GM21786 (cell line): Measurements from ENCODE around the gene PLA2G2F.

Experiments used
- ATAC-seq: cut with Tn5 transposase; IDR thresholded peaks from one replicate; pipeline ENCODE4 v1.9.1; 2021; ENCODE audit not compliant: unreplicated experiment

PLA2G2F gene

GRCh38 chr1:20142001-20142710 lies 3.0 kb downstream of the PLA2G2F start:
- ATAC-seq: no peak

- ATAC-seq: no peak
Measured at GRCh38 chr1:20143318-20143717, 4.2 kb downstream of the PLA2G2F start.

DNA sequence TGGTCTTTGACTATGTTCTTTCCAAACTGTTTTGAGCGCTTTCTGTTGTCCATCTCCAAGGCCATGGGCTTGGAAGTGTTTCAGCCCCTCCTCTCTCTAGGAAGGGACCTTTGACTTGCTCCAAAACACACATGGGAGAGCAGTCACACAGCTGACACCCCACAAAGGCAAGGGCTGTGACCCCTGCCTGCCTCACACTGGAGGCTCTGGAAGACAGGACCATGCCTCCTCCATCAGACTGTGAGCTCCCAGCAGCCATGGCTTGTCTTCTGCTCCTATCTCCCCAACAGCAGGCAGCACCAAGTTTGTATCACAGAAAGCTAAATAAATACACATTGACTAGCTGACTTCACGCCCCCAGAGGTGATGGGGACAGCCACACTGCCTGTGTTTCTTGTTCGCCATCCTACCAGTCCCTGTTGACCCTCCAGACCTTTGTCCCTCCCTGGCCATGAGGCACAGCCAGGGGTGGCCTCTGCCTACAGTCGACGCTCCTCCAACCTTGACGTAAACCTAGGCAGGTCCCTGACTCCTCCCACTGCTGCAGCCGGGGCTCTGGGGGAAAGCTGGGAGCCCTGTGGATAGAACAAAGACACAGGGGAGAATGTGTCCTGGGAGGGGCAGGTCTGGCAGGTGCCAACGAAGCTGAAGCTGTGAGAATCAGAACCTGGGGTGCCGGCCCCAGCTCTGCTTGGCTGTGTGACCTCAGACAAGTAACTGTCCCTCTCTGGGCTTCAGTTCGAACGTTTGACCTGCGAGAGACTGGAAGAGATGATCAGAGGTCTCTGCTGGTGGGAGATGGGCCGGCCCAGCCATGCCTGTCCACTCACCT lies 4.8 kb downstream of the PLA2G2F start:
- ATAC-seq: no peak

DNA sequence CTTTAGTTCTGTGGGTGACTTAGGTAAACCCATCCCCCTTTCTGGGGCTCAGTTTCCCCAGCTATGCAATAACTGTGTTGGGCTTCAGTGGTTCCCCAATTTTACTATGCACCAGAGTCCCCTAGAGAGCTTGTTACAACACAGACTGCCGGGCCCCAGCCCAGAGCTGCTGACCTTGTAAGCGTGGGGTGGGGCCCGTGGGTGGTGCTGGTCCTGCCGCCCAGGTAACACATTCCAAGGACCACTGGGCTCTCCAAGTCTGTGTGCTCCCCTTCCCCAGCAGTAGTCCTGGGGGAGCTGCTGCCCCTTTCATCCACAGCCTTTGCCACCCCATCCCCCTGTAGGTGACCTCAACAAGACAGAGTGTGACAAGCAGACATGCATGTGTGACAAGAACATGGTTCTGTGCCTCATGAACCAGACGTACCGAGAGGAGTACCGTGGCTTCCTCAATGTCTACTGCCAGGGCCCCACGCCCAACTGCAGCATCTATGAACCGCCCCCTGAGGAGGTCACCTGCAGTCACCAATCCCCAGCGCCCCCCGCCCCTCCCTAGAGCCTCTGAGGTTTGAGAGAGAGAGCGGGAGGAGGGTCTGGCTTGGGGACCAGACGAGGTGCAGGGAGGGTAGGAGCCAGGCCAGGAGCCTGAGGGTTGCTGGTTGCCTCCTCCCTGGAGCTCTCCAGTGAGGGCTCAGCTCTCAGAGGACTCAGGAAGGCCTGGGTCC lies 8.9 kb downstream of the PLA2G2F start:
- ATAC-seq: no peak

- ATAC-seq: no peak
Measured at GRCh38 chr1:20148571-20149500, 9.7 kb downstream of the PLA2G2F start.

GRCh38 chr1:20149601-20150325 lies 10.6 kb downstream of the PLA2G2F start:
- no peak for ATAC-seq

DNA sequence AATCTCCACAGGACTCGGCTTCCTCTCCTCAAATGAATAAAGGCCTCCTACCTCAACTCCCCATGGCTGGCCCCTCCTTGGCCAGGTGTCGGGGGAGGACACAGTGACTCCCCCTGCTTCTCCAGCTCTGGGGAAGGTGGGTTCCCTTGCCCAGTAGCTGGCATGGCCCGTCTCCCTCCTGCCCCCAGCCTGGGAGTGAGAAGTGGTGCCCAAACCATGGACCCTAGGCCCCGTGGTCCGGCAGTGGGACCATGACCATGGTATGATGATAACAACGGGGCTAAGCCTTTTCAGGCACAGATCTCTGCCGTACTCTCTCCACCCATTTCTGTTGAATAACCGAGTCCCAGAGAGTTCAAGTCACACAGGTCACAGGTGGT lies 11.2 kb downstream of the PLA2G2F start:
- ATAC-seq: no peak

- no peak for ATAC-seq
Measured at GRCh38 chr1:20150969-20151368, 11.8 kb downstream of the PLA2G2F start.

GRCh38 chr1:20151906-20152598 lies 12.9 kb downstream of the PLA2G2F start:
- no peak for ATAC-seq

GRCh38 chr1:20152599-20152930 lies 13.4 kb downstream of the PLA2G2F start:
- no peak for ATAC-seq

DNA sequence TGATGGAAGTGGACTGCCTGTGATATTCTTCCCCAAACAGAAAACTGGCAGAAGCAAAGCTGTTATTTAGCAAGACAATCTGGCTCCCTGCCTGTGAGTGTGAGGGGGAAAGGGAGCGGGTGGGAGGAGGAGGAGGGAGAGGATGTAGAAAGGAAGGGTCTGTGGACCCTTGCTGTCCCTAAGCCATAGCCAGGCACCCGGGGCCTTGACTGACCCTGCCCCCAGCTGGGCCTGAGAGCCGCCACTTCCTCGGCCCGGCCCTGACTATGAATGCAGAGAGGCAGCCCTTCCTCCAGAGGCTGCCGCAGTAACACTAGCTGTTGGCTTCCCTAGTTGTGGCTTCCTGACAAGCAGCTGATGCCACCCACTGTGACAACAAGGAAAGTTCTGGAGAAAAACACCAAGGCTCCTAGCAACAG lies 13.9 kb downstream of the PLA2G2F start:
- no peak for ATAC-seq

GRCh38 chr1:20154301-20154831 lies 15.2 kb downstream of the PLA2G2F start:
- no peak for ATAC-seq

DNA sequence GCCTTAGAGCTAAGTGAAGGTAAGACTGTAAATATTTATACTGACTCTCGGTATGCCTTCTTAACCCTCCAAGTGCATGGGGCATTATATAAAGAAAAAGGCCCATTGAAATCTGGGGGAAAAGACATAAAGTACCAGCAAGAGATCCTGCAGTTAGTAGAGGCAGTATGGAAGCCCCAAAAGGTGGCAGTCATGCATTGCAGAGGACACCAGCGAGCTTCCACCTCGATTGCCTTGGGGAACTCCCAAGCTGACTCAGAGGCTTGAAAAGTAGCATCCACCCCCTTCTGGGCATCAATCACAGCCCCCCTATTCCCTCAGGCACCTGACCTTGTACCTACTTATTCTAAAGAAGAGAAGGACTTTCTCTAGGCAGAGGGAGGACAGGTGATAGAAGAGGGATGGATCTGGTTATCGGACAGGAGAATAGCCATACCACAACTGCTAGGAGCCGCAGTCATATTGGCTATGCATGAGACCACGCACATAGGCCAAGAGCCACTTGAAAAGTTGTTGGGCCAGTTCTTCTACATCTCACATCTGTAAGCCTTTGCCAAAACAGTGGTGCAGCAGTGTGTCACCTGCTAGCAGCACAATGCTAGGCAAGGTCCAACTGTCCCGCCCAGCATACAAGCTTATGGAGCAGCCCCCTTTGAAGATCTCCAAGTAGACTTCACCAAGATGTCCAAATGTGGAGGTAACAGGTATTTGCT lies 19.4 kb downstream of the PLA2G2F start:
- ATAC-seq: no peak

- ATAC-seq: no peak
Measured at GRCh38 chr1:20160034-20160433, 20.9 kb downstream of the PLA2G2F start.

DNA sequence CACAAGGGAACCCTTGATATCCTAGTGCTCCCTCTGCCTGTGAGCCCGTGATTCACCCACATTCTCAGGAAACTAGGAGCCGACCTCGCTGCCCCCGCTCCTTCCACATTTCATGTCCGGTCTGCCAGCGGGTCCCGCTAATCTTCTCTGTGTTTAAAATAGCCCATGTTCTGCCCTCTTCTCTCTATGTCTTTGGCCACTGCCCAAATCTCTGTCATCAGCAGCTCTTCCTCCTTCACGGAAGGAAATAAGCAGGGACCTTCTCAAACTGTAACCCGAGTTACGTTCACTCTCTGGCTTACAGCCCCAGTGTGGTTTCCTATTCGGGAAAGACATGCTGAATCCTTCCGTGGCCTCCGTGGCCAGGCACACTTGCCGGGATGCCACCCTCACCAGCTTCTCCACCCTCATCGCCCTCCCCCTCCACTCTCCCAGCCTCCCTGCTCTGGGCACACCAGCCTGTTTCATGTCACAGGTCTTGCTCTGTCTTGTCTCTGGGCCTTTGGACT lies 25.6 kb downstream of the PLA2G2F start:
- no peak for ATAC-seq

DNA sequence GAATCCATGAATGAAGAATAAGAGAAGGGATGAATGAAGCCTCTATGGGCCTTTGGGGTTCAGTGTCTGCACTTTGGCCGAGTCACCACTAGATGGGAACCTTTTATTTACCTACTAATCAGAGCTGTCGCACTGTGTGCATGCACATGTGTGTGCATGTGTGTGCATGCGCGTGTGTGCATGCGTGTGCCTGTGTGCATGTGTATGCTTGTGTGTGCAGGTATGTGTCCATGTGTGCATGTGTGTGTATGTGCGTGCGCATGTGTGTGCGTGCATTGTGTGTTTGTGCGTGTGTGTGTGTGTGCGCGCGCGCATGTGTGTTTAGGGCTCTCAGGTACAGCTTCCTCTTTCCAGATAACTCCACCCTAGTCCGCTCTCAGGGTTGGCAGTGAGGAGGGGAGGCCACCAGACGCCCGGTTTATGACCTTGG lies 26.4 kb downstream of the PLA2G2F start:
- no peak for ATAC-seq

DNA sequence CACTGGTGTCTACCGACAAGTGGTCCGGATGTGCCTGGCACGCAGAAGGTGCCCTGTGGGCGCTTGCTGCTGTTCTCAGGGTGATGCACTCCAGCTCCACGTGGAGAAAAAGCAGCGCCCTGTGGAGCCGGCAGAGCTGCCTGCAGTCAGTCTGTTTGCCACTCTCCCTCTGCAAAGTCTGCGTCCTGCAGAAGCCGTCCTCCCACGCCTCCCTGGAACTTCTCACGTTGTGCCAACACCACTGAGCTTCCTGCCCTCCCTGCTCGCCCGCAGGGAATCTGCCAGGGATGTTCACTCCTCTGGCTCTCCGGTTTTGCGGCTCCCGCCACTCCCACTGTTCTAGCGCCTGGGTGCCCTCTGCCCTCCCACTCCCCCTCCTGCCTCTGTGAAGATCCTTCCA lies 26.9 kb downstream of the PLA2G2F start:
- ATAC-seq: no peak

DNA sequence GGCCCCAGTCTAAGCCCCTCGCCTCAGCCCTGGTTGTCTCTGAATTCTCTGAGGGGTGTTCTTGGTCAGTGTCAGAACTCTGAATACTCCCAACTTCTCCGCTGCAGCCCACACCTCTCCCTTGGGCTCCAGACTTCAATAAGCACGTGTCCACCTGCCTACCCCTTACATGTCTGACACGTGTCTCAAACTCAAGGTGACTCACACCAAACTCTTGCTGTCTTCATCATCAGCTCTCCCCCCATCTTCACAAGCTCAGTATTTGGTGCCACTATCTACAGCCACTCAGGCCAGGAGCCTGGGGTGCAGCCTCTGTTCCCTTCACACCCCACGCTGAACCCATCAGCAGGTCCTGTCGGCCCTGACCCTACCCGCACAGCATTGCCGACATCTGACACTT lies 28.0 kb downstream of the PLA2G2F start:
- ATAC-seq: no peak
